Coronary artery (tissue), 2 donors: ENCODE results near the gene CD1B.
"Not testable (repeated sequence)": the region's sequence is repeated elsewhere in the genome, so short reads cannot be mapped to it uniquely, and the experiment has no call there.

Experiments used
- DNase-seq: peaks from one replicate; pipeline ENCODE4 v3.0.0-alpha.2; 2017; ENCODE audit warnings: low spot score
- H3K27ac ChIP-seq, 2 donors: fragments of 200-600 bp; sonication (generic); one replicate each; pipeline ENCODE4 v1.5.1; 2016 to 2019
- H3K4me3 ChIP-seq: fragments of 200-600 bp; sonication (generic); 2 replicates; pipeline ENCODE4 v1.5.1; 2016; ENCODE audit warnings: mild to moderate bottlenecking, moderate library complexity
- TF ChIP-seq, protein P1 (sequence below): fragments of 200-600 bp; sonication (generic); IDR thresholded peaks from one replicate; pipeline ENCODE4 v1.5.1; 2019; ENCODE audit warnings: antibody characterized with exemption

Gene CD1B

DNA sequence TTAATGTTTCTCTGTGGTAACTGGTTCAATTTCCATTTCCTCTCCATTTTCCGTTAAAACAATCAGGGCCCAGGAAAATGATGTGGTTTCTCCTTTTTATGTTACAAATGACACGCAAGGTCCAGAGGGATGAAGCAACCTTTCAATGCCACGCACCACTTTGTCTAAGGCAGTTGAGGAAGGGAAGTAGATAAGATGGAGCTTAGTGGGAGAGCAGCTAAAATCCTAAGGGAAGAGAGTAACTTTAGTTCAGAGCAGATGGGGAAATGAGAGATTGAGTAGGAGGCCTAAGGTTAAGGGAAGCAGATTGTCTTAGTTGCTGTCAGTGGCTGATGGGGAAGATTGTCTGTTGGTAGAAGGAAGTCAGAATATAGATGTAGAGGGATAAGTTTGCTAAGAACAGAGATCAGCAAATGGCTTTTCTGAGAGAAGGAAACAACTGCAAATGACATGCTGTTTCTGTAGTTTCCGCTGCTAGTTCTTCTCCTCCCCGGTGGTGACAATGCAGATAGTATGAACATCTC, 40.9 kb downstream of the CD1B start:
- H3K27ac ChIP-seq = no peak overlapping the region

DNA sequence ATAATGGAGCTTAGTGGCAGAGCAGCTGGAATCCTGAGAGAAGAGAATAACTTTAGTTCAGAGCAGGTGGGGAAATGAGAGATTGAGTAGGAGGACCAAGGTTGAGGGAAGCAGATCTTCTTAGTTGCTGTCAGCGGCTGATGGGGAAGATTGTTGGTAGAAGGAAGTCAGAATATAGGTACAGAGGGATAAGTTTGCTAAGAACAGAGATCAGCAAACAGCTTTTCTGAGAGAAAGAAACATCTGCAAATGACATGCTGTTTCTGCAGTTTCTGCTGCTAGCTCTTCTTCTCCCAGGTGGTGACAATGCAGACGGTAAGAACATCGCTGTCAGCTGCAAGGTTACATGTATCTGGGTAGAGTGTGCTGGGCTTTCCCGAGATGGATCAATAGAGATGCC, 41.5 kb downstream of the CD1B start, which contains the start of gene CD1C:
CD1C (plus strand) TSS at position 113 of the 400 bp plus-strand sequence; CDS start at position 255, 142 bp downstream.
- DNase-seq = no peak
- TF ChIP-seq, protein P1, sequence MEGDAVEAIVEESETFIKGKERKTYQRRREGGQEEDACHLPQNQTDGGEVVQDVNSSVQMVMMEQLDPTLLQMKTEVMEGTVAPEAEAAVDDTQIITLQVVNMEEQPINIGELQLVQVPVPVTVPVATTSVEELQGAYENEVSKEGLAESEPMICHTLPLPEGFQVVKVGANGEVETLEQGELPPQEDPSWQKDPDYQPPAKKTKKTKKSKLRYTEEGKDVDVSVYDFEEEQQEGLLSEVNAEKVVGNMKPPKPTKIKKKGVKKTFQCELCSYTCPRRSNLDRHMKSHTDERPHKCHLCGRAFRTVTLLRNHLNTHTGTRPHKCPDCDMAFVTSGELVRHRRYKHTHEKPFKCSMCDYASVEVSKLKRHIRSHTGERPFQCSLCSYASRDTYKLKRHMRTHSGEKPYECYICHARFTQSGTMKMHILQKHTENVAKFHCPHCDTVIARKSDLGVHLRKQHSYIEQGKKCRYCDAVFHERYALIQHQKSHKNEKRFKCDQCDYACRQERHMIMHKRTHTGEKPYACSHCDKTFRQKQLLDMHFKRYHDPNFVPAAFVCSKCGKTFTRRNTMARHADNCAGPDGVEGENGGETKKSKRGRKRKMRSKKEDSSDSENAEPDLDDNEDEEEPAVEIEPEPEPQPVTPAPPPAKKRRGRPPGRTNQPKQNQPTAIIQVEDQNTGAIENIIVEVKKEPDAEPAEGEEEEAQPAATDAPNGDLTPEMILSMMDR = no peak
- H3K4me3 ChIP-seq = no peak within 1 kb of the TSS
- H3K27ac ChIP-seq = no peak within 1 kb of the TSS

More for the DNA sequence above, 40.9 kb downstream of the CD1B start:
- no peak for DNase-seq
- no peak overlapping the region for H3K4me3 ChIP-seq
- TF ChIP-seq, protein P1 = no peak

DNA sequence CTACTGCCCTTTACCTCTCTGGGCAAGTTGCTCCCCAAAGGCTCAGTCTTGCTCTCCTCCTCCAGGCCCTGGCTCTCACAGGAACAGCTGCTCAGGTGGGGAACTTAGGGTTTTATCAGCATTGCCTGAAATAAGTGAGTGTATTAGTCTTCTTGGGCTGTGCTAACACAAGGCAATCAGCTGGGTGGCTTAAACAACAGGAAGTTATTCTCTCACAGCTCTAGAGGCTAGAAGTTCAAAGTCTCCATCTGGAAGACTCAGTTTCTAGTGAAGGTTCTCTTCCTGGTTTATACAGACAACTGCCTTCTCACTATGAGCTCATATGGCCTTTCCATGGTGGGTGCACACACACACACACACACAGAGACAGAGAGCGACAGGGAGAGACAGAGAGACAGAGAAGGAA, 44.4 kb downstream of the CD1B start:
- DNase-seq = no peak
- TF ChIP-seq, protein P1 = no peak
- no peak overlapping the region for H3K27ac ChIP-seq
- no peak overlapping the region for H3K4me3 ChIP-seq

DNA sequence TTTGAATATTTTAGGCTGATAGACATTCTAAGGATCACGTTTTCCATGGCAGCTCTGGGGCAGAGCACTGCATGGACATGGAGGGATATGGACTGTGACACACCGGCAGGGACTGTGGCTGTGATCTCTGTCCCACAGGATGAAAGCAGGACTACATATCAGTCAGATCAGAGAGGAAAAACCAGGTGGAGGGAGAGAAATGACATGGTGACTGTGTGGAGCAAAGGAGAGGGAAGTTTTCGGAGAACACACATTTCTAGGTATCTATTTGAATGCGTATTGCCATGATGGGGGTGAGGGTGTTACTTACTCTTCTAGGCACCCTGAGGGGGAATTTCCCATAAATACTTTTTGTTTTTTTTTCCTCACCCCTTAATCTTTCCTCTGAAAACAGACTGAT, 44.8 kb downstream of the CD1B start:
- no peak for DNase-seq
- Histone ChIP-seq H3K4me3 (no peak overlapping the region), H3K27ac (peak overlapping the region in 1 of 2 donors; percentile 36)
- TF ChIP-seq, protein P1 = no peak

DNA sequence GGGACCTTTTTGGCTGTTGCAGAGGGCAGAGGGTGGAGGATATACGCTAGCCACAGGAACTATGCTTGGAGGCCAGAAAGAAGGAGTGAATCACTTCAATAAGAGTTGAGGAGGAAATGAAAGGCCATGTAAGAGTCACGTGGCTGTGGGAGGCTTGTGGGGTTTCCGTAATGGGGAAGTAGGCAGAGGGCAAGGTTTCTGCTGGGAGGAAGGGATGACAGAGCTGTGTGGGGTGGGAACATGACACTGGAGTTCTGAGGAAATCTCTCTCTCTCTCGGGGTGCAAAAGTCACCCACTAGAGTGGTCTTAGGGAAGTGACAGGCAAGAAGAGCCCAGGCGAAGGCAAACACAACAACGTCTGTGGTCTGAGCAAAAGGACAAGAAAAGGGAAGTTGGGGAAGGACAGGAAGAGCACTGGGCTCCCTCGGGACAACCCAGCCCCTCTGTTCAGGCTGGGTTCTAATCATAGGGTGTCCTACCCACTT, 45.5 kb downstream of the CD1B start:
- DNase-seq = no peak
- Histone ChIP-seq H3K4me3 (no peak overlapping the region), H3K27ac (no peak overlapping the region)
- TF ChIP-seq, protein P1 = no peak

DNA sequence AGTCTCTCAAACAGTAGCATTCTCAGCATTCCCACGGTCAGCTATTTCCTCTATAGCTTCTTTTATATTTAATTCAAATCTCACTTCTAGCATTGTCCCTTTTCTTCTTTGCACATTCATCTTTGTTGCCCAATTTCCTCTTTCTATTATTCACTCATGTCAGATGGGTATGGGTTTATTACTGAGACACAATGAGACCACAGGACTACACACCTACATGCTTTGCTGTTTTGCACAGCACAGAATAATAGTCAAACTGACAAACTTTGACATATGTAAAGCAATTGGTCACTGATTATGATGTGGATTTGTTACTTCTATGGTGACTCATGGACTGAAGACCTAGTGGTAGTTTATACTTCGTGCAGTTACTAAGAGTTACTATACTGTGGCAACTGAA, 47.4 kb downstream of the CD1B start:
- TF ChIP-seq, protein P1 = no peak
- Histone ChIP-seq H3K4me3 (no peak overlapping the region), H3K27ac (no peak overlapping the region)
- DNase-seq = no peak

DNA sequence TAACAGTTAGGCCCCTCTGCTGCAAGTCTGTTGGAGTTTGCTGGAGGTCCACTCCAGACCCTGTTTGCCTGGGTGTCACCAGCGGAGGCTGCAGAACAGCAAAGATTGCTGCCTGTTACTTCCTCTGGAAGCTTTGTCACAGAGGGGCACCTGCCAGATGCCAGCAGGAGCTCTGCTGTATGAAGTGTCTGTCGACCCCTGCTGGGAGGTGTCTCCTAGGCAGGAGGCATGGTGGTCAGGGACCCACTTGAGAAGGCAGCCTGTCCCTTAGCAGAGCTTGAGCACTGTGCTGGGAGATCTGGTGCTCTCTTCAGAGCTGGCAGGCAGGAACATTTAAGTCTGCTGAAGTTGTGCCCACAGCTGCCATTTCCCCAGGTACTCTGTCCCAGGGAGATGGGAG, 48.9 kb downstream of the CD1B start:
- not testable (repeated sequence) for DNase-seq, H3K4me3 ChIP-seq, H3K27ac ChIP-seq
